Naive thymus-derived CD8-positive, alpha-beta T cell (primary cell): ENCODE results near the gene ZNF391. TPM values are rescaled to one million over a fixed set of nuclear protein-coding genes. Genes with fewer than 3 reads are reported as not detected.
"Not testable (repeated sequence)": the region's sequence is repeated elsewhere in the genome, so short reads cannot be mapped to it uniquely, and the experiment has no call there.

ENCODE experiments used
- ATAC-seq, 2 donors: fragments of 150-1000 bp; cut with Tn5 transposase in 1 of 2; sonication (Bioruptor Pico), chemical (Tn5 transposase) in 1 of 2; 1 replicate in 1 of 2; 2 replicates in 1 of 2; pipeline ENCODE4 v1.10.0; 2021; ENCODE audit warnings: mild to moderate bottlenecking in 2 of 2, moderate library complexity in 2 of 2
- POLR2A ChIA-PET: fragments of 350-600 bp; sonication (Branson Sonifier 250); formaldehyde crosslinking; loops from one replicate; lab custom pipeline; 2021; ENCODE audit warnings: antibody characterized with exemption; lab: Charles Lee
- DNase-seq, 10 donors: peaks; one replicate each; pipeline versions ENCODE4 v3.0.0 to v3.0.0-alpha.2; 2020 to 2022
- H3K27ac Mint-ChIP-seq, 10 donors: one replicate each; pipeline ENCODE4 v1.8.0; 2020 to 2022; ENCODE audit warnings: mild to moderate bottlenecking in 10 of 10, mixed read lengths in 10 of 10, moderate library complexity in 4 of 10, inconsistent platforms in 1 of 10
- H3K27me3 Mint-ChIP-seq, 5 donors: one replicate each; pipeline ENCODE4 v1.8.0; 2021 to 2022; ENCODE audit warnings: mixed read lengths in 5 of 5
- H3K36me3 Mint-ChIP-seq, 3 donors: one replicate each; pipeline ENCODE4 v1.8.0; 2020 to 2022; ENCODE audit warnings: mixed read lengths in 3 of 3, mild to moderate bottlenecking in 2 of 3, inconsistent platforms in 1 of 3
- H3K4me1 Mint-ChIP-seq, 4 donors: one replicate each; pipeline ENCODE4 v1.8.0; 2021 to 2022; ENCODE audit warnings: mixed read lengths in 4 of 4
- H3K4me3 Mint-ChIP-seq, 10 donors: one replicate each; pipeline ENCODE4 v1.8.0; 2020 to 2022; ENCODE audit warnings: mild to moderate bottlenecking in 10 of 10, mixed read lengths in 10 of 10, moderate library complexity in 6 of 10, inconsistent platforms in 1 of 10
- H3K9me3 Mint-ChIP-seq, 9 donors: one replicate each; pipeline ENCODE4 v1.8.0; 2020 to 2022; ENCODE audit warnings: mixed read lengths in 9 of 9, mild to moderate bottlenecking in 3 of 9, inconsistent platforms in 1 of 9, moderate library complexity in 1 of 9
- polyA plus RNA-seq, 3 donors: library from polyadenylated mRNA; unstranded; fragments of 300-500 nt; fragmentation: Illumina TruSeq; gene quantifications; one replicate each; pipeline ENCODE4 v1.2.3, GENCODE V29; 2021
- total RNA-seq, 8 experiments: library from RNA in 2 of 8; stranded (reverse) in 2 of 8; gene quantifications; one replicate each; pipeline ENCODE4 v1.2.3 and lab custom pipeline; 2021 to 2026

ZNF391 gene
- total RNA-seq (1 to 10 TPM; 6.6 to 7.9 TPM), polyA plus RNA-seq (1 to 10 TPM; 2.0 to 5.1 (median 3.4) TPM), total RNA-seq (lab: John Stamatoyannopoulos, UW) (3.6 to 7.1 (median 6.3) reads per million in 6 experiments)

GRCh38 chr6:27388293-27389197, at the start of gene ZNF391:
TSS of gene ZNF391 (plus strand) at chr6:27388759. CDS start at chr6:27400371, 11,612 bp downstream.
- H3K4me1 Mint-ChIP-seq, result peaks cover 14 to 25% (median 18%) of the 10 kb centered on the region in 4 donors
- ATAC-seq (peak; percentile 90 to 91), DNase-seq (peak; percentile 37 to 80 (median 66))
- peaks cover 0 to 4% (median under 1%) of the 10 kb centered on the region in 3 donors for H3K36me3 Mint-ChIP-seq
- H3K4me3 Mint-ChIP-seq, result peak within 1 kb of the TSS; percentile 94 to 99 (median 98)
- POLR2A ChIA-PET, result interaction anchor here (0.8 to 2.8 kb wide), 8 partner anchors 8 to 507 kb away, joined by 3 to 15 read pairs (median 3); partner anchors contain the start of gene ZNF184
- peaks cover 0 to 3% (median under 1%) of the 10 kb centered on the region in 9 donors for H3K9me3 Mint-ChIP-seq
- H3K27me3 Mint-ChIP-seq, result no peaks in the 10 kb centered on the region
- H3K27ac Mint-ChIP-seq, result peak within 1 kb of the TSS; percentile 92 to 99 (median 96)

GRCh38 chr6:27352850-27353249, 35.7 kb upstream of the ZNF391 start:
- Mint-ChIP-seq H3K27ac (peak overlapping the region in 2 of 10 donors; percentile 2 to 34), H3K4me1 (no peaks in the 10 kb centered on the region), H3K27me3 (peaks cover 0 to 4% (median 0%) of the 10 kb centered on the region in 5 donors), H3K9me3 (peaks cover 13 to 78% (median 51%) of the 10 kb centered on the region in 9 donors), H3K36me3 (peaks cover 5 to 42% (median 30%) of the 10 kb centered on the region in 3 donors), H3K4me3 (no peak overlapping the region)
- DNase-seq, result no peak
- POLR2A ChIA-PET, result no interaction called here
- ATAC-seq, result no peak

- H3K27ac Mint-ChIP-seq, result no peak overlapping the region
- DNase-seq (no peak), ATAC-seq (no peak)
- H3K36me3 Mint-ChIP-seq, result peaks cover 45 to 64% (median 46%) of the 10 kb centered on the region in 3 donors
- H3K9me3 Mint-ChIP-seq, result peaks cover 26 to 84% (median 67%) of the 10 kb centered on the region in 9 donors
- no peaks in the 10 kb centered on the region for H3K4me1 Mint-ChIP-seq
- POLR2A ChIA-PET, result no interaction called here
- H3K27me3 Mint-ChIP-seq, result peaks cover 0 to 2% (median 0%) of the 10 kb centered on the region in 5 donors
- no peak overlapping the region for H3K4me3 Mint-ChIP-seq
These were observed 29.8 kb upstream of the ZNF391 start for GRCh38 chr6:27358786-27359185.

GRCh38 chr6:27359231-27359630, 29.3 kb upstream of the ZNF391 start:
- Mint-ChIP-seq H3K27ac (no peak overlapping the region), H3K27me3 (peaks cover 0 to 2% (median 0%) of the 10 kb centered on the region in 5 donors), H3K9me3 (peaks cover 26 to 80% (median 64%) of the 10 kb centered on the region in 9 donors), H3K4me3 (peak overlapping the region in 1 of 10 donors; percentile 13), H3K36me3 (peaks cover 43 to 65% (median 50%) of the 10 kb centered on the region in 3 donors), H3K4me1 (no peaks in the 10 kb centered on the region)
- POLR2A ChIA-PET, result no interaction called here
- DNase-seq, result no peak
- ATAC-seq, result no peak

- peaks cover 0 to 15% (median 2%) of the 10 kb centered on the region in 9 donors for H3K9me3 Mint-ChIP-seq
- ATAC-seq (no peak), DNase-seq (no peak)
- no peak overlapping the region for H3K27ac Mint-ChIP-seq
- no peak overlapping the region for H3K4me3 Mint-ChIP-seq
- H3K36me3 Mint-ChIP-seq, result peaks cover 28 to 56% (median 49%) of the 10 kb centered on the region in 3 donors
- peaks cover 0 to 6% (median 0%) of the 10 kb centered on the region in 5 donors for H3K27me3 Mint-ChIP-seq
- POLR2A ChIA-PET, result no interaction called here
- peaks cover 2 to 9% (median 5%) of the 10 kb centered on the region in 4 donors for H3K4me1 Mint-ChIP-seq
These were observed 20.4 kb upstream of the ZNF391 start for GRCh38 chr6:27368202-27368601.

- H3K9me3 Mint-ChIP-seq, result peaks cover 0 to 11% (median 2%) of the 10 kb centered on the region in 9 donors
- ATAC-seq, result no peak
- no peak overlapping the region for H3K4me3 Mint-ChIP-seq
- peaks cover 22 to 45% (median 35%) of the 10 kb centered on the region in 3 donors for H3K36me3 Mint-ChIP-seq
- H3K4me1 Mint-ChIP-seq, result peaks cover 11 to 28% (median 16%) of the 10 kb centered on the region in 4 donors
- peaks cover 0 to 8% (median 0%) of the 10 kb centered on the region in 5 donors for H3K27me3 Mint-ChIP-seq
- POLR2A ChIA-PET, result interaction anchor here (0.6 kb wide), 1 partner anchor 39 kb away, joined by 5 read pairs; no protein-coding TSS in a partner anchor
- no peak overlapping the region for H3K27ac Mint-ChIP-seq
- DNase-seq, result no peak
These were observed 18.2 kb upstream of the ZNF391 start for GRCh38 chr6:27370391-27370790.

- peak; percentile 46 to 84 (median 66) for DNase-seq
- ATAC-seq, result peak; percentile 95 to 98
- POLR2A ChIA-PET, result interaction anchor here (0.5 to 1.3 kb wide), 4 partner anchors 13 to 1023 kb away, joined by 3 read pairs; partner anchors contain the start of gene ZNF391
- Mint-ChIP-seq H3K27me3 (peaks cover 0 to 3% (median 0%) of the 10 kb centered on the region in 5 donors), H3K4me3 (peak overlapping the region; percentile 79 to 98 (median 92)), H3K27ac (peak overlapping the region; percentile 70 to 95 (median 86)), H3K9me3 (no peaks in the 10 kb centered on the region), H3K4me1 (peaks cover 6 to 33% (median 21%) of the 10 kb centered on the region in 4 donors), H3K36me3 (peaks cover 0 to 6% (median 2%) of the 10 kb centered on the region in 3 donors)
These were observed 13.5 kb upstream of the ZNF391 start for GRCh38 chr6:27374824-27375612.

GRCh38 chr6:27375613-27376079, 12.9 kb upstream of the ZNF391 start:
- H3K27ac Mint-ChIP-seq, result peak overlapping the region; percentile 70 to 95 (median 86)
- H3K4me1 Mint-ChIP-seq, result peaks cover 6 to 33% (median 21%) of the 10 kb centered on the region in 4 donors
- peak overlapping the region; percentile 79 to 98 (median 92) for H3K4me3 Mint-ChIP-seq
- H3K36me3 Mint-ChIP-seq, result peaks cover 0 to 6% (median 2%) of the 10 kb centered on the region in 3 donors
- peak; percentile 7 to 32 for ATAC-seq
- H3K27me3 Mint-ChIP-seq, result peaks cover 0 to 3% (median 0%) of the 10 kb centered on the region in 5 donors
- no peaks in the 10 kb centered on the region for H3K9me3 Mint-ChIP-seq
- POLR2A ChIA-PET, result interaction anchor here (1.3 kb wide), 1 partner anchor 13 kb away, joined by 3 read pairs; the partner anchor contains the start of gene ZNF391
- peak in 2 of 10 donors; percentile 1 to 27 for DNase-seq

- not testable (repeated sequence) for DNase-seq, H3K4me3 Mint-ChIP-seq, H3K27ac Mint-ChIP-seq, H3K36me3 Mint-ChIP-seq, ATAC-seq
- Mint-ChIP-seq H3K9me3 (peaks cover 3 to 12% (median 7%) of the 10 kb centered on the region in 9 donors), H3K27me3 (peaks cover 0 to 12% (median 4%) of the 10 kb centered on the region in 5 donors), H3K4me1 (peaks cover 6 to 24% (median 19%) of the 10 kb centered on the region in 4 donors)
- POLR2A ChIA-PET, result interaction anchor here (0.9 kb wide), 1 partner anchor 95 kb away, joined by 5 read pairs; the partner anchor contains the start of gene ZNF184
These were observed 10.2 kb upstream of the ZNF391 start for GRCh38 chr6:27378406-27378805.

- Mint-ChIP-seq H3K9me3 (peaks cover 3 to 15% (median 9%) of the 10 kb centered on the region in 9 donors), H3K36me3 (peaks cover 0 to 11% (median 0%) of the 10 kb centered on the region in 3 donors)
- DNase-seq, ATAC-seq, H3K27ac Mint-ChIP-seq, H3K27me3 Mint-ChIP-seq, H3K4me1 Mint-ChIP-seq, H3K4me3 Mint-ChIP-seq: not testable (repeated sequence)
- POLR2A ChIA-PET, result interaction anchor here (0.9 kb wide), 1 partner anchor 8 kb away, joined by 3 read pairs; no protein-coding TSS in a partner anchor
These were observed 7.6 kb upstream of the ZNF391 start for GRCh38 chr6:27381001-27381400.

GRCh38 chr6:27383011-27383410, 5.5 kb upstream of the ZNF391 start:
- DNase-seq, result no peak
- Mint-ChIP-seq H3K9me3 (peaks cover 3 to 15% (median 9%) of the 10 kb centered on the region in 9 donors), H3K4me3 (no peak overlapping the region), H3K4me1 (peaks cover 0 to 2% (median 2%) of the 10 kb centered on the region in 4 donors), H3K27me3 (peaks cover 0 to 10% (median 4%) of the 10 kb centered on the region in 5 donors), H3K27ac (no peak overlapping the region), H3K36me3 (peaks cover 0 to 11% (median 0%) of the 10 kb centered on the region in 3 donors)
- ATAC-seq, result no peak
- POLR2A ChIA-PET, result no interaction called here
